Psoas muscle (tissue), 8 donors: Measurements from ENCODE around the gene KARS1. TPM values are rescaled to one million over a fixed set of nuclear protein-coding genes. Genes with fewer than 3 reads are reported as not detected.
"Not testable (repeated sequence)": the region's sequence is repeated elsewhere in the genome, so short reads cannot be mapped to it uniquely, and the experiment has no call there.

Experiments used
- ATAC-seq, 4 donors: fragments of 200-7000 bp; cut with Tn5 transposase; one replicate each; pipeline ENCODE4 v1.9.1; 2020; ENCODE audit warnings: moderate library complexity in 3 of 4, mild to moderate bottlenecking in 2 of 4
- DNase-seq, 2 donors: peaks; one replicate each; pipeline ENCODE4 v3.0.0-alpha.2; 2020
- H3K27ac ChIP-seq: fragments of 200-600 bp; one replicate; pipeline ENCODE4 v1.8.0; 2022
- H3K27me3 ChIP-seq, 3 donors: fragments of 200-600 bp in 1 of 3; one replicate each; pipeline versions ENCODE4 v1.6.1 to v1.8.0; 2013 to 2022; ENCODE audit warnings: low read length in 2 of 3, mild to moderate bottlenecking in 2 of 3, moderate library complexity in 1 of 3; ENCODE audit not compliant: insufficient read depth in 3 of 3
- H3K36me3 ChIP-seq, 2 donors: fragments of 200-600 bp in 1 of 2; one replicate each; pipeline versions ENCODE4 v1.6.1 to v1.8.0; 2013 to 2022; ENCODE audit warnings: low read depth in 1 of 2, mild to moderate bottlenecking in 1 of 2, moderate library complexity in 1 of 2; ENCODE audit not compliant: insufficient read depth in 1 of 2
- H3K4me1 ChIP-seq: fragments of 200-600 bp; one replicate; pipeline ENCODE4 v1.8.0; 2022
- H3K4me3 ChIP-seq: fragments of 200-600 bp; one replicate; pipeline ENCODE4 v1.8.0; 2022; ENCODE audit warnings: mild to moderate bottlenecking
- H3K9me3 ChIP-seq: fragments of 200-600 bp; one replicate; pipeline ENCODE4 v1.8.0; 2022
- WGBS, 3 donors: extraction: QIAGEN DNeasy Blood & Tissue Kit; methylation state at CpG; one replicate each; pipeline versions ENCODE4 v1.1.6 to v1.1.7; 2013; 5-methylcytosine and 5-hydroxymethylcytosine counted together
- intact Hi-C, 2 donors: fragments of 100-400 bp; cut with DNase I; formaldehyde crosslinking; loops; one replicate each; pipeline versions ENCODE4 v1.11.0 to v1.14.2; 2022
- polyA plus RNA-seq, 3 donors: library from polyadenylated mRNA; stranded (reverse); fragments of 200-250 nt; gene quantifications; one replicate each; pipeline ENCODE4 v1.2.3, GENCODE V29; 2013
- total RNA-seq, 4 donors: library from RNA; stranded (reverse); fragmentation: NEBNext Ultra II Directional in 2 of 4; extraction: Animal tissue kit (Norgen Biotek cat#: 25700) in 2 of 4; gene quantifications; one replicate each; pipeline versions ENCODE4 v1.2.1 to v1.2.4, GENCODE V29; 2021 to 2023
- TF ChIP-seq, protein P1 (sequence below): fragments of 200-600 bp; IDR thresholded peaks from one replicate; pipeline ENCODE4 v1.8.0; 2022; ENCODE audit warnings: antibody characterized with exemption
- donor health status: healthy with polysubstance abuse.
- donor health status: DM: no; HTN: no; CAD: no; lungs with moderate emphysema.
- donor health status: Bipolar disorder and iron deficiency.
- donor health status: healthy.
- donor health status: DM: yes; HTN: yes; CAD: no.
- donor health status: DM: no; HTN: no; CAD: no.
- donor health status: DM: no; HTN: no; CAD: no.
- donor health status: DM: yes; HTN: yes; CAD: no.

KARS1 gene
- total and polyA plus RNA-seq, 7 donors: 162 to 232 (median 179) TPM

DNA sequence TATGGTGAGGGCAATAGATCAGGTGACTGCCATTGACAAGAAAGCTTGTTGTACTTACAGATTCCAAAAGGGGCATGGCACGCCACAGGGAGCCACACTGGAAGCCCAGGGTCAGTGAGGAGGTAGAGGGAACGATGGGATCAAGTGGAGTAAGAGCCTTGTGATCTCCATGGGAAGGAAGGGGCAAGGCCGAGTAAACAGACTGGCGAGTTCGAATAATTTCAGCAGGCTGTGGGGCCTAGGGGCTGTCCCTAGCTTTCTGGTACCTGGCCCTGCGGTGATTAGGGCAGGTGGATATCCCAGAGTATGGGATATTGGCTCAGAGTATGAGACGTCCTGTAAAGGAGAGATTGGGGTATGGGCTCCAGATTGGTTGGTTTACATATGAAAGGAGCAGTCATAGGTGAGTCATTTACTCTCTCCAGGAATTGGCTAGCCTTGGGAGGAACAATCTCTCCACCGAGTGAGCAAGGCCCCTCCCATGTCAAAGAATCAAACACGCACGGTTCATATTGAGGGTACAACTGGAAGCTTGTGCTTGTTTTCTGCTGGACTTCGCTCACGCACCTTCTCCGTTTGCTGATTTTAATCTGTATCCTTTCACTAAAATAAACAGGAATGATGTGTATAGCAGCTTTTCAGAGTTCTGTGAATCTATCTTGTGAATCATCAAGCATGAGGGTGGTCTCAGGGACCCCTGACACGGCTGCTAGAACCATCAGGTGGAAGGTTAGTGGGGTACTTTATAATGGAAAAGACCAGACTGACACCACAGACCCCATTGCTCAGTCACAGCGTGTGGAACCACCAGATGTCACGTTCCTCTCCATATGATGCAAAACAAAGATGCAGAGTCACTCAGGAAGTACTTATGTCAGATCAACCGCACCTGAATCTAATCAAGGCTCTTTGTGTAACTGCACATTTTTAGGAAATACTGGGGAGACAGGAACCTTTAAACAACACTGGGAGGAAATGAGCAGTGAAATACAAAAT, 53.3 kb downstream of the KARS1 start:
- WGBS, 3 donors: 69 to 76% (median 73%) methylated on average over 17 of the region's 17 CpGs
- H3K9me3 ChIP-seq: no peaks in the 10 kb centered on the region
- DNase-seq (no peak), ATAC-seq (peak; percentile 60 to 69 (median 64))
- H3K36me3 ChIP-seq: peaks cover 0 to 15% of the 10 kb centered on the region in 2 donors
- TF ChIP-seq, protein P1, sequence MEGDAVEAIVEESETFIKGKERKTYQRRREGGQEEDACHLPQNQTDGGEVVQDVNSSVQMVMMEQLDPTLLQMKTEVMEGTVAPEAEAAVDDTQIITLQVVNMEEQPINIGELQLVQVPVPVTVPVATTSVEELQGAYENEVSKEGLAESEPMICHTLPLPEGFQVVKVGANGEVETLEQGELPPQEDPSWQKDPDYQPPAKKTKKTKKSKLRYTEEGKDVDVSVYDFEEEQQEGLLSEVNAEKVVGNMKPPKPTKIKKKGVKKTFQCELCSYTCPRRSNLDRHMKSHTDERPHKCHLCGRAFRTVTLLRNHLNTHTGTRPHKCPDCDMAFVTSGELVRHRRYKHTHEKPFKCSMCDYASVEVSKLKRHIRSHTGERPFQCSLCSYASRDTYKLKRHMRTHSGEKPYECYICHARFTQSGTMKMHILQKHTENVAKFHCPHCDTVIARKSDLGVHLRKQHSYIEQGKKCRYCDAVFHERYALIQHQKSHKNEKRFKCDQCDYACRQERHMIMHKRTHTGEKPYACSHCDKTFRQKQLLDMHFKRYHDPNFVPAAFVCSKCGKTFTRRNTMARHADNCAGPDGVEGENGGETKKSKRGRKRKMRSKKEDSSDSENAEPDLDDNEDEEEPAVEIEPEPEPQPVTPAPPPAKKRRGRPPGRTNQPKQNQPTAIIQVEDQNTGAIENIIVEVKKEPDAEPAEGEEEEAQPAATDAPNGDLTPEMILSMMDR: no peak
- intact Hi-C loops: no loop called here
- H3K4me1 ChIP-seq: peaks cover 3% of the 10 kb centered on the region
- peak overlapping the region; percentile 69 for H3K27ac ChIP-seq
- H3K27me3 ChIP-seq: no peaks in the 10 kb centered on the region
- H3K4me3 ChIP-seq: no peak overlapping the region

DNA sequence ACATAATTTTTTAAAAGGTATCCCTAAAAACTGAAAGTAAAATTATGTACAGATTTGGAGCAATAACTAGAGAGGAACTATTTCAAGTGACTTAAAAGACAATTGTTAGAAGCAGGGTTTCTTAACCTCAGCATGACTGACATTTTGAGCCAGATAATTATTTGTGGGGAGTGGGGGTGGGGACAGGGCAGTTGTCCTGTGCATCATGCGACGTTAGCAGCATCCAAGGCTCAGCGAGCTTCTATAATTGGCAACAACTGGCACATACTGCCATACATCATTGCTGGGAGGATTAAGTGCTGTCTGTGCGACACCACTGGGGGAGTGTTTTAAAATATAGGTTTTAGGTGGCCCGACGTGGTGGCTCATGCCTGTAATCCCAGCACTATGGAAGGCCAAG, 54.2 kb downstream of the KARS1 start:
- Histone ChIP-seq H3K27ac (peak overlapping the region; percentile 69), H3K4me3 (no peak overlapping the region), H3K9me3 (no peaks in the 10 kb centered on the region), H3K36me3 (peaks cover 0 to 7% of the 10 kb centered on the region in 2 donors), H3K4me1 (peaks cover 3% of the 10 kb centered on the region), H3K27me3 (no peaks in the 10 kb centered on the region)
- 37 to 44% (median 40%) methylated on average over 6 of the region's 6 CpGs for WGBS, 3 donors
- intact Hi-C loops: no loop called here
- ATAC-seq (peak; percentile 67 to 85 (median 80)), DNase-seq (no peak)
- TF ChIP-seq, protein P1: no peak

- H3K4me3 ChIP-seq, H3K27me3 ChIP-seq, ATAC-seq, intact Hi-C loops, DNase-seq, H3K9me3 ChIP-seq, H3K36me3 ChIP-seq, H3K4me1 ChIP-seq: not testable (repeated sequence)
- WGBS, 3 donors: 32 to 49% (median 45%) methylated on average over 7 of the region's 9 CpGs
- H3K27ac ChIP-seq: peak overlapping the region; percentile 69
Observed at GRCh38 chr16:75591927-75592326, 55.5 kb downstream of the KARS1 start.

- peak overlapping the region; percentile 69 for H3K27ac ChIP-seq
- peaks cover 3% of the 10 kb centered on the region for H3K4me1 ChIP-seq
- no peak overlapping the region for H3K4me3 ChIP-seq
Observed at GRCh38 chr16:75590920-75591843, 56.3 kb downstream of the KARS1 start.

More at GRCh38 chr16:75590920-75591843, 56.3 kb downstream of the KARS1 start:
- ATAC-seq: peak; percentile 52 to 73 (median 64)
- intact Hi-C loops: no loop called here
- Histone ChIP-seq H3K36me3 (peaks cover 0 to 10% of the 10 kb centered on the region in 2 donors), H3K27me3 (no peaks in the 10 kb centered on the region), H3K9me3 (no peaks in the 10 kb centered on the region)
- TF ChIP-seq, protein P1: no peak
- 20 to 32% (median 30%) methylated on average over 8 of the region's 8 CpGs for WGBS, 3 donors
- peak; percentile 50 to 66 for DNase-seq
